Measurements from ENCODE around the gene TMEM31. TPM values are rescaled to one million over a fixed set of nuclear protein-coding genes. Genes with fewer than 3 reads are reported as not detected.

TMEM31 gene
- total and polyA plus RNA-seq, 2 of the 8 experiments (the other 6 are each of a cell fraction or from before 2014, with no cell fraction given): 0.65 TPM; not detected in 1

- no peak for TF ChIP-seq ATF2 (IDR thresholded peaks at IDR 0.05; ENCODE audit: low read length)
- TF ChIP-seq MAX (IDR thresholded peaks at IDR 0.05): no peak
- no peak for TF ChIP-seq RBBP5 (IDR thresholded peaks at IDR 0.05; ENCODE audit: borderline replicate concordance, low read depth, low read length)
- no peak for TF ChIP-seq CBX5 (IDR thresholded peaks at IDR 0.05; ENCODE audit: low read depth, low read length)
Measured at GRCh38 chrX:103669745-103670144, 41.0 kb upstream of the TMEM31 start (continued).
